Activated CD8-positive, alpha-beta T cell treated with anti-CD3 and anti-CD28 coated beads for 36 hours (primary cell): ENCODE measurements around the gene ARHGEF16. TPM values are rescaled to one million over a fixed set of nuclear protein-coding genes. Genes with fewer than 3 reads are reported as not detected.

ENCODE experiments used
- ATAC-seq: fragments of 200-7000 bp; cut with Tn5 transposase; one replicate; pipeline ENCODE4 v1.10.0; 2021; ENCODE audit warnings: mild to moderate bottlenecking, moderate library complexity
- CTCF ChIA-PET: fragments of 350-600 bp; sonication (Branson Sonifier 250); formaldehyde crosslinking; loops from one replicate; lab custom pipeline; 2021; ENCODE audit warnings: antibody characterized with exemption; lab: Charles Lee
- POLR2A ChIA-PET: fragments of 350-600 bp; sonication (Branson Sonifier 250); formaldehyde crosslinking; loops from one replicate; lab custom pipeline; 2021; ENCODE audit warnings: antibody characterized with exemption; lab: Charles Lee
- DNase-seq: peaks from one replicate; pipeline ENCODE4 v3.0.0-alpha.2; 2020
- H3K27ac Mint-ChIP-seq: one replicate; pipeline ENCODE4 v1.8.0; 2021; ENCODE audit warnings: mild to moderate bottlenecking, mixed read lengths
- H3K27me3 Mint-ChIP-seq: one replicate; pipeline ENCODE4 v1.8.0; 2021; ENCODE audit warnings: mixed read lengths
- H3K36me3 Mint-ChIP-seq: one replicate; pipeline ENCODE4 v1.8.0; 2021; ENCODE audit warnings: low read depth, mixed read lengths
- H3K4me1 Mint-ChIP-seq: one replicate; pipeline ENCODE4 v1.8.0; 2021; ENCODE audit warnings: low read depth, mixed read lengths
- H3K4me3 Mint-ChIP-seq: one replicate; pipeline ENCODE4 v1.8.0; 2021; ENCODE audit warnings: mild to moderate bottlenecking, moderate library complexity, mixed read lengths
- H3K9me3 Mint-ChIP-seq: one replicate; pipeline ENCODE4 v1.8.0; 2021; ENCODE audit warnings: mixed read lengths
- intact Hi-C: fragments of 100-400 bp; cut with micrococcal nuclease; formaldehyde crosslinking; loops from one replicate; pipeline ENCODE4 v1.10.0; 2022
- total RNA-seq, 2 experiments: library from RNA; stranded (reverse); gene quantifications; one replicate each; pipeline ENCODE4 v1.2.3, GENCODE V29; 2021
- TF ChIP-seq, protein P1 (sequence below): fragments of 200-600 bp; IDR thresholded peaks from one replicate; pipeline ENCODE4 v1.8.0; 2022; ENCODE audit warnings: antibody characterized with exemption, mild to moderate bottlenecking

The ARHGEF16 gene
- total RNA-seq, 2 experiments from 2014 or later = not detected

DNA sequence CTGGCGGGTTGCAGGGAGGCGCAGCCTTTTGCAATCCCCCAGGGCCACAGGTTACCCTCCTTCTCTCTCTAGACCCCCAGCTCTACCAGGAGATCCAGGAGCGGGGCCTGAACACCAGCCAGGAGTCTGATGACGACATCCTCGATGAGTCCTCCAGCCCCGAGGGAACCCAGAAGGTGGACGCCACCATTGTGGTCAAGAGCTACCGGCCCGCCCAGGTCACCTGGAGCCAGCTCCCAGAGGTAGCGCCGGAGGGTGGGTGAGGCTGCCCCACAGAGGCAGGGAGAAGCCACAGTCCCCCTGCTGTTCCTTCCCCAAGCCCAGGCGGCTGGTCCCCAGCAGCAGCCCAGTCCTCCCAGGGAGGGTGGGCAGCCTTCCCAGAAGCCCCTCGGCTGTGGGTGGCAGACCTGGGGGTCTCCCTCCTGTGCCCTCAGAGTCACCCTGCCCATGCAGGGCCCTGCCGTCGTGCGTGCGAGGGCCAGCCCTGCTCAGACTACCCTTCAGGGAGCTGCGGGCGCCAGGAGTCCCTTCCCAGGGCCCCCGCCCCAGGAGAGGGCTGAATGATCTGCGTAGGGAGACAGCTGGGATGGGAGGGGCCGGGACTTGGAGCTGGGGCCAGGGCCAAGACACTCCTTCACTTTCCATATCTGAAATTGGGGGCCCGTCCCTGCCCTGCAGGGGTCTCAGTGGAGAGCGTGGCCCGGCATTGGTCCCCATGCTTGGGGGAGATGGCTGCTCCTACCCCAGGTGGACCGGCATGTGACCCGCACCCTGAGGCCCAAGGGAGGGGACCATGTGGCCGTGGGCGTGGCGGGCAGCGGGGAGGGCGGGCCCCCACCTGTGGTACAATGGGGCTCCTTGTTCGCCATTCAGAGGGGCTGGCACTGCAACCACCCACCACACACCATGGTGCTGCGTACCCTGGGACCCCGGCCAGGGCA is 12.9 kb downstream of the ARHGEF16 start:
- intact Hi-C loops = no loop called here
- ATAC-seq (no peak), DNase-seq (no peak)
- Mint-ChIP-seq H3K4me1 (peaks cover 3% of the 10 kb centered on the region), H3K9me3 (no peaks in the 10 kb centered on the region), H3K4me3 (no peak overlapping the region), H3K27me3 (no peaks in the 10 kb centered on the region), H3K27ac (no peak overlapping the region), H3K36me3 (no peaks in the 10 kb centered on the region)
- ChIA-PET POLR2A (no interaction called here), CTCF (no interaction called here)
- TF ChIP-seq, protein P1, sequence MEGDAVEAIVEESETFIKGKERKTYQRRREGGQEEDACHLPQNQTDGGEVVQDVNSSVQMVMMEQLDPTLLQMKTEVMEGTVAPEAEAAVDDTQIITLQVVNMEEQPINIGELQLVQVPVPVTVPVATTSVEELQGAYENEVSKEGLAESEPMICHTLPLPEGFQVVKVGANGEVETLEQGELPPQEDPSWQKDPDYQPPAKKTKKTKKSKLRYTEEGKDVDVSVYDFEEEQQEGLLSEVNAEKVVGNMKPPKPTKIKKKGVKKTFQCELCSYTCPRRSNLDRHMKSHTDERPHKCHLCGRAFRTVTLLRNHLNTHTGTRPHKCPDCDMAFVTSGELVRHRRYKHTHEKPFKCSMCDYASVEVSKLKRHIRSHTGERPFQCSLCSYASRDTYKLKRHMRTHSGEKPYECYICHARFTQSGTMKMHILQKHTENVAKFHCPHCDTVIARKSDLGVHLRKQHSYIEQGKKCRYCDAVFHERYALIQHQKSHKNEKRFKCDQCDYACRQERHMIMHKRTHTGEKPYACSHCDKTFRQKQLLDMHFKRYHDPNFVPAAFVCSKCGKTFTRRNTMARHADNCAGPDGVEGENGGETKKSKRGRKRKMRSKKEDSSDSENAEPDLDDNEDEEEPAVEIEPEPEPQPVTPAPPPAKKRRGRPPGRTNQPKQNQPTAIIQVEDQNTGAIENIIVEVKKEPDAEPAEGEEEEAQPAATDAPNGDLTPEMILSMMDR = no peak

DNA sequence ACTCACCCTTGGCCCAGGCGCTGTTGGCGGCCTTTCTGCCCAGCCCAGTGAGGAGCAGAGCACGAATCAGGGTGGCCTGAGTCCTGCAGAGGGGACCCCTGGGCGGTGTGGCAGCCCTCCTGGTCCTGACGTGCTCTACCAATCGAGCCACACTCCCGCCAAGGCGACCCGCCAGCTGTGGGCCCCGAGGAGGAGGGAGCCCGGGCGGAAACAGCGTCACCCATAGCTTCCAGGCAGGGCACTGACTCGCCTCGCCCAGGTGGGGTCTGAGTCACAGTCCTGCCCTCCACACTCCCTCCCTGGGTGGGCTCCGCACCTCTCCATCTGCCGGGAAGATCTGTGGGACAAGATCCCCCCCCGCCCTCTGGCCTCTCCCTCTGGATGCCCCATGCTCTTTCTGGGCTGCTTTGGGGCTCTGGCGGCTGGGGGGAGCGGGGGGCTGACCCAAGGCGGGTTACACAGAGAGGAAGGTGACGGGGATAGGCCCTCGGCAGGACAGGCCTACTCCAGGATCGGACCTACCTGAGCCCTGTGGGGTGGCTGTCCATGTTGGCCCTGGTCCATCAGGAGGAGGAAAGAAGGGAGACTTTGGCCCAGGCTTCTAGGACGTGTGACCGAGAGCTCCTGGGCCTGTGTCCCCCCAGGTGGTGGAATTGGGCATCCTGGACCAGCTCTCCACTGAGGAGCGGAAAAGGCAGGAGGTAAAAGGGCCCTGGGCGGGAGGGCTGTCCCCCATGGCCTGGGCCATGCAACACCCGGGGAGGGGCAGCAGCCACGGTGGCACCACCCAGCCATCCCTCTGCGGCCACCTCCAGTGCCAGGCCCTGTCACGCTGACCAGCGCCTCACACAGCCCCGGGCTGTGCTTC is 14.0 kb downstream of the ARHGEF16 start:
- ChIA-PET CTCF (no interaction called here), POLR2A (no interaction called here)
- intact Hi-C loops = no loop called here
- Mint-ChIP-seq H3K9me3 (no peaks in the 10 kb centered on the region), H3K27me3 (no peaks in the 10 kb centered on the region), H3K4me3 (no peak overlapping the region), H3K4me1 (peaks cover 3% of the 10 kb centered on the region), H3K27ac (no peak overlapping the region), H3K36me3 (no peaks in the 10 kb centered on the region)
- no peak for ATAC-seq
- no peak for DNase-seq
- TF ChIP-seq, protein P1 = no peak

DNA sequence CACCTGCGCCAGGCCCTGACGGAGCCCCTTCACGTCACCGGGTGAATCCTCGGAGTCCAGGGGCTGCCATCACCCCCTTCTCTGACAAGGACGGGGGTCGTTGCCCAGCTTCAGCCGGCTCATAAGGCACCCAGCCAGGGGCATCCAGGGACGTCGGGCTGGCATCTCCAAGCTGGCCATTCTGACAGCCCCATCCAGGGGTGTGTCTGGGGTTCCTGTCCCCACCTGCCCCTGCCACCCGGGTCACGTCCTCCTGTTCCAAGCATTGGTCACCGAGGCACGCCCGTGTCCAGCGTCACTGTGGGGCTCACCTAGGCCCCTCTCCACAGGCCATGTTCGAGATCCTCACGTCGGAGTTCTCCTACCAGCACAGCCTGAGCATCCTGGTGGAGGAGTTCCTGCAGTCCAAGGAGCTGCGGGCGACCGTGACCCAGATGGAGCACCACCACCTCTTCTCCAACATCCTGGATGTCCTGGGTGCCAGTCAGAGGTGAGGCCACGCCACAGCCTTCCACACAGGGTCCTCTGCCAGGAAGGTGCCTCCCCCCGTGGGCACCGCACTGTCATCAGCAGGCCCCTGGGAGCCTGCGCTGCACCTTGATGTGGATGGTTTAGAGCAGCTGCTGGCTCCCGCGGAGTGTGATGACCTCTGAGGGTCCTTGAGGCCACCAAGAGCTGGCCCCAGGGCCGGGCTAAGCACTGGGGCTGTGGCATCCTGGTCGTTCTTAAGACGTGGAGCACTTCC is 14.8 kb downstream of the ARHGEF16 start:
- Mint-ChIP-seq H3K27me3 (no peaks in the 10 kb centered on the region), H3K4me3 (no peak overlapping the region), H3K27ac (no peak overlapping the region), H3K4me1 (peaks cover 3% of the 10 kb centered on the region), H3K36me3 (no peaks in the 10 kb centered on the region), H3K9me3 (no peaks in the 10 kb centered on the region)
- ATAC-seq (no peak), DNase-seq (no peak)
- ChIA-PET CTCF (interaction anchor here (1.2 kb wide), 1 partner anchor 16 kb away, joined by 3 read pairs; no protein-coding TSS in a partner anchor), POLR2A (no interaction called here)
- TF ChIP-seq, protein P1 = no peak
- intact Hi-C loops = no loop called here

DNA sequence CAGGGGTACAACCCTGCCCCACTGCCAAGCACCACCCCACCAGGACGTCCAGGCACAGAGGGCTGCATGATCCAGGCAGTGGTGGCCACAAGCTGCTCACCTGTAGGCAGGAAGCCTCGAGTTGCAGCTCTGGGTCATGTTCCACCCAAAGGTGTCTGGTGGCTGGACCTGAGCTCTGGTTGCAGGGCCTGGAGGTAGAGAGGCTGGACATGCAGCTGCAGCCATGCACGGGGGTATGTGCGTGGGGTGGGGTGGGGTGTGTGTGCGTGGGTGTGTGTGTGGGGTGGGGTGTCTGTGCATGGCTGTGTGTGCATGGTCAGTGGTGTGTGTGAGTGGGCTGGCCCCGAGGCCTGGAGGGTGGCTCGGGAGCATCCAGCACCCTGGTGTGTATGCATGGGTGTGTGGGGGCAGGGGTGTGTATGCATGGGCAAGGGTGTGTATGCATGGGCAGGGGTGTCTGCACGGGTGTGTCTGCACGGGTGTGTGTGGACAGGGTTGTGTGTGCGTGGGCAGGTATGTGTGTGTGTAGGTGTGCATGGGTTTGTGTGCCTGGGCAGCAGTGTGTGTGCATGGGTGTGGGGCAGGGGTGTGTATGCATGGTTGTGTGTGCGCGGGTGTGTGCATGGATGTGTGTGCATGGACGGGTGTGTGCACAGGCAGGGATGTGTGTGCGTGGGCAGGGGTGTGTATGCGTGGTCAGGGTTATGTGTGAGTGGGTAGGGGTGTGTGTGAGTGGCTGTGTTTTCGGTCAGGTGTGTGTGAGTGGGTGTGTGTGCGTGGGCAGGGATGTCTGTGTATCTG is 15.6 kb downstream of the ARHGEF16 start:
- Mint-ChIP-seq H3K27me3 (no peaks in the 10 kb centered on the region), H3K36me3 (no peaks in the 10 kb centered on the region), H3K4me1 (peaks cover 3% of the 10 kb centered on the region), H3K9me3 (no peaks in the 10 kb centered on the region), H3K27ac (no peak overlapping the region), H3K4me3 (no peak overlapping the region)
- intact Hi-C loops = no loop called here
- POLR2A ChIA-PET = no interaction called here
- no peak for DNase-seq
- ATAC-seq = no peak
- TF ChIP-seq, protein P1 = no peak
- CTCF ChIA-PET = interaction anchor here (1.2 kb wide), 1 partner anchor 17 kb away, joined by 3 read pairs; no protein-coding TSS in a partner anchor
